Activated CD4-positive, alpha-beta memory T cell treated with anti-CD3 and anti-CD28 coated beads, Interleukin-2, amount 10 ng/mL, durations not matched to agents 7 days and 5 days (primary cell): Measurements from ENCODE around the gene USP3. TPM values are rescaled to one million over a fixed set of nuclear protein-coding genes. Genes with fewer than 3 reads are reported as not detected.

Experiments used
- CTCF ChIA-PET: fragments of 350-600 bp; sonication (Branson Sonifier 250); formaldehyde crosslinking; loops from one replicate; lab custom pipeline; 2021; ENCODE audit warnings: antibody characterized with exemption, inconsistent platforms; lab: Charles Lee
- POLR2A ChIA-PET: fragments of 350-600 bp; sonication (Branson Sonifier 250); formaldehyde crosslinking; loops from one replicate; lab custom pipeline; 2021; ENCODE audit warnings: antibody characterized with exemption; lab: Charles Lee
- DNase-seq: peaks from one replicate; pipeline ENCODE4 v3.0.0-alpha.2; 2020
- H3K27ac Mint-ChIP-seq: one replicate; pipeline ENCODE4 v1.8.0; 2021; ENCODE audit warnings: mild to moderate bottlenecking, mixed read lengths
- H3K27me3 Mint-ChIP-seq: one replicate; pipeline ENCODE4 v1.8.0; 2021; ENCODE audit warnings: mixed read lengths
- H3K36me3 Mint-ChIP-seq: one replicate; pipeline ENCODE4 v1.8.0; 2021; ENCODE audit warnings: low read depth, mixed read lengths
- H3K4me1 Mint-ChIP-seq: one replicate; pipeline ENCODE4 v1.8.0; 2021; ENCODE audit warnings: mixed read lengths
- H3K4me3 Mint-ChIP-seq: one replicate; pipeline ENCODE4 v1.8.0; 2021; ENCODE audit warnings: mild to moderate bottlenecking, mixed read lengths
- H3K9me3 Mint-ChIP-seq: one replicate; pipeline ENCODE4 v1.8.0; 2021; ENCODE audit warnings: mixed read lengths
- total RNA-seq, 2 experiments: library from RNA; stranded (reverse); gene quantifications; one replicate each; pipeline ENCODE4 v1.2.3, GENCODE V29; 2021

USP3 gene
- total RNA-seq, 2 experiments from 2014 or later = 67.9 to 68.7 TPM

- ChIA-PET CTCF (interaction anchor here (1.3 to 2.6 kb wide), 3 partner anchors 17 to 33 kb away, joined by 3 to 8 read pairs (median 4); no protein-coding TSS in a partner anchor), POLR2A (interaction anchor here (0.7 to 8.4 kb wide), 5 partner anchors 10 to 268 kb away, joined by 3 to 175 read pairs (median 4); no protein-coding TSS in a partner anchor)
- no peak for DNase-seq
- Mint-ChIP-seq H3K9me3 (no peaks in the 10 kb centered on the region), H3K27me3 (no peaks in the 10 kb centered on the region), H3K4me3 (peak overlapping the region; percentile 76), H3K36me3 (peaks cover 2% of the 10 kb centered on the region), H3K4me1 (peaks cover 58% of the 10 kb centered on the region), H3K27ac (peak overlapping the region; percentile 62)
These were observed 3.8 kb upstream of the USP3 start for GRCh38 chr15:63500265-63501250.

- Mint-ChIP-seq H3K4me1 (peaks cover 60% of the 10 kb centered on the region), H3K9me3 (no peaks in the 10 kb centered on the region), H3K36me3 (peaks cover 6% of the 10 kb centered on the region), H3K27me3 (no peaks in the 10 kb centered on the region), H3K4me3 (peak overlapping the region; percentile 76), H3K27ac (peak overlapping the region; percentile 95)
- peak; percentile 48 for DNase-seq
- ChIA-PET CTCF (interaction anchor here (1.3 to 2.6 kb wide), 5 partner anchors 14 to 35 kb away, joined by 3 to 11 read pairs (median 4); no protein-coding TSS in a partner anchor), POLR2A (interaction anchor here (0.7 to 8.4 kb wide), 5 partner anchors 9 to 269 kb away, joined by 3 to 175 read pairs (median 4); no protein-coding TSS in a partner anchor)
These were observed 2.9 kb upstream of the USP3 start for GRCh38 chr15:63501256-63502089.

DNA sequence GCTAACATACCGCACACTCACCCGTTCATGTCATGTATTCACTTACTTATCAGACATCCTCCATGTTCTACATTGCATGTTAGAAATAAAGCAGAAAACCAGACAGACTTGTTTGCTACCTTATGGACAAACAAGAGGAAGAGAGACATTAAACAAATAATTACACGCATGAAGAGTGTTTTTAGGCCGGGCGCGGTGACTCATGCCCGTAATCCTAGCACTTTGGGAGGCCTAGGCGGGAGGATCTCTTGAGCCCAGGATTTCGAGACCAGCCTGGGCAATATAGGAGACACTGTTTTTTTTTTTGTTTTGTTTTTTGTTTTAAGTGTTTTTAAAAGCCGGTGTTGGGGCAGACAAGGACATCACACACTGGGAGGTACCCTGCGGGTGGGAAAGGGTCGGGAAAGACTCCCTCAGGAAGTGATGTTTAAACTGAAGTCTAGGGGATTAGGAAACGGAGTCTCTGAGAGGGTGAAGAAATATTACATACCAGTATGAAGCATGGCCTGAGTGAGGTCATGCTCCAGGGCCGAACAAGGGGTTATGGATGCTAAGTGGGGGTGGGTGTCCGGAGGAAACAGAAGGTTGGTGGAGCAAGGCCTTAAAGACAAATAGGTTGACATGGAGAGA, 2.1 kb upstream of the USP3 start:
- no peak for DNase-seq
- H3K4me1 Mint-ChIP-seq = peaks cover 68% of the 10 kb centered on the region
- H3K4me3 Mint-ChIP-seq = peak overlapping the region; percentile 76
- POLR2A ChIA-PET = interaction anchor here (1.3 to 8.4 kb wide), 8 partner anchors 7 to 508 kb away, joined by 4 to 175 read pairs (median 30); no protein-coding TSS in a partner anchor
- H3K36me3 Mint-ChIP-seq = peaks cover 6% of the 10 kb centered on the region
- CTCF ChIA-PET = interaction anchor here (1.3 to 2.6 kb wide), 5 partner anchors 15 to 36 kb away, joined by 3 to 11 read pairs (median 4); no protein-coding TSS in a partner anchor
- H3K9me3 Mint-ChIP-seq = no peaks in the 10 kb centered on the region
- H3K27ac Mint-ChIP-seq = peak overlapping the region; percentile 95
- no peaks in the 10 kb centered on the region for H3K27me3 Mint-ChIP-seq

DNA sequence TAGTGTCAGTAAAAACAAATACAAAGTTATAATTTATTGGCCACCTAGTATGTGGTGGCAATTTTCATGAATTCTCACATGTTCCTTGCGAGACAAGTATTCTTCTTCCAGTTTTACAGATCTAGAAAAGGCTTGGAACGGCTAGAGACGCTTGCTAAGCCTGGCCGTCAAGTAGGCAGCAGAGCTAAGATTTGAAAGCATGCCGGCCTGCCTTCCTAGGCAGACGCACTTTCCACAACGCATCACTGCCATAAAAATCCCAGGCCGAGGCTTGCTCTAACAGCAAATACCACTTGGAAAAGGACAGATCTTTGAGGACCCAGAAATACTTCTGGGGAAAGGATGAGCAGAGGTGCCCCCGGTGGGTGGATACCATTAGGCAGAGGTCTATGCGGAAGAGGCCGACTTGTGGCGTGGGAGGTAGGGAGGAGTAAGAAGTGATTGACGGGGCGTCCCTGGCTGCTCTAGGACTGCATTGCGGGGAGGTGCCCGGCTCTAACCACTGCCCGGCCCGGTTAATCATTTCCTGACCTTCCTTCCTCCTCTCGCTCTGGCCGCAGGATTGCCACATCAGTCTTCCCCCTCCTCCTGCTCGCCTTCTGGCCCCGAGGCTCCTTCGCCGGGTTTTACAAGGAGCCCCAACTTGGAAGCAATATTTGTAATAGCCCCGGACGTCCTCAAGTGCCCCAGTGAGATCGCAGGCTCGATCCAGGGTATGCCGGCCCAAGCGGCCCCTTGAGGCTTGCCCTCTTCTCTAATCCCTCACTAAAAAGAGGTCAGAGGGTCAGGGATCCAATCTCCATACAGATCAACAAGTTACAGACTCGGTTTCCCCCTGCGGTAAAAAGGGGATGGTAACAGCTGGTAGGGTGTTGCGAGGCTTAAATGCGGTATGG, 1.3 kb upstream of the USP3 start:
- DNase-seq = peak; percentile 86
- H3K4me3 Mint-ChIP-seq = peak overlapping the region; percentile 76
- no peaks in the 10 kb centered on the region for H3K9me3 Mint-ChIP-seq
- peaks cover 76% of the 10 kb centered on the region for H3K4me1 Mint-ChIP-seq
- POLR2A ChIA-PET = interaction anchor here (0.7 to 8.4 kb wide), 16 partner anchors 8 to 1802 kb away, joined by 3 to 175 read pairs (median 7); partner anchors contain the start of gene RNU5B-1
- CTCF ChIA-PET = interaction anchor here (0.9 to 5.6 kb wide), 7 partner anchors 7 to 37 kb away, joined by 3 to 56 read pairs (median 11); no protein-coding TSS in a partner anchor
- peaks cover 6% of the 10 kb centered on the region for H3K36me3 Mint-ChIP-seq
- H3K27me3 Mint-ChIP-seq = no peaks in the 10 kb centered on the region
- peak overlapping the region; percentile 95 for H3K27ac Mint-ChIP-seq

DNA sequence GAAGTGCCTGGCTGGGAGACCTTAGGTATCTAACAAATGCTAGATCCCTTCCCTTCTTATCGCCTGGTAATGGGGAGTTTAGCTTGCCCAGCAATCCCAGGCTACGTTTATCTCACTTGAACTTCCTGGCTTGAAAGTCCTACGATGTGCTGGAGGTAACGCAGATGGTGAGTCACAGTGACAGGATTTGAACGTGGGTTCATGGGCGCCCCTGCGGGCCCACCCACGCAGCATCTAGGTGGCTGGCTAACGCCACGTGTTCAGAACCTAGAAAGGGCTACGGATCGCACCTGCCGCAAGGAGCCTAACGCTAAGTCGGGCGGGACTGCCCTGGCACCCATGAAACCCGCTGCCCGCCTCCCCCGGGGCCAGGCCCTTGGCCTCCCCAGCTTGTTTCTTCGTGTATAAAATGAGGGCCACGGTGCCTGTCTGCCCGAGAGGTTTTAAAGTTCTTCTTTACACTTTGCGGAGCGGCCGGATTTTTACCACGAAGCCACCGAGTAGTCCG, 600 bp upstream of the USP3 start:
- Mint-ChIP-seq H3K4me1 (peaks cover 81% of the 10 kb centered on the region), H3K4me3 (peak overlapping the region; percentile 76), H3K27ac (peak overlapping the region; percentile 95), H3K36me3 (peaks cover 6% of the 10 kb centered on the region), H3K27me3 (no peaks in the 10 kb centered on the region), H3K9me3 (no peaks in the 10 kb centered on the region)
- peak; percentile 83 for DNase-seq
- POLR2A ChIA-PET = interaction anchor here (0.7 to 8.4 kb wide), 18 partner anchors 8 to 1801 kb away, joined by 3 to 175 read pairs (median 6); partner anchors contain the start of gene RNU5B-1
- CTCF ChIA-PET = interaction anchor here (0.9 to 5.6 kb wide), 7 partner anchors 8 to 98 kb away, joined by 4 to 56 read pairs (median 19); no protein-coding TSS in a partner anchor

GRCh38 chr15:63504979-63505841, 817 bp downstream of the USP3 start:
- POLR2A ChIA-PET = interaction anchor here (0.8 to 8.4 kb wide), 29 partner anchors 8 to 1800 kb away, joined by 3 to 175 read pairs (median 5); partner anchors contain the start of genes CIAO2A, FBXL22 and RNU5B-1
- no peaks in the 10 kb centered on the region for H3K27me3 Mint-ChIP-seq
- DNase-seq = peak; percentile 53
- peak overlapping the region; percentile 90 for H3K27ac Mint-ChIP-seq
- peak overlapping the region; percentile 94 for H3K4me3 Mint-ChIP-seq
- CTCF ChIA-PET = interaction anchor here (0.6 to 5.6 kb wide), 20 partner anchors 9 to 581 kb away, joined by 3 to 56 read pairs (median 6); no protein-coding TSS in a partner anchor
- peaks cover 82% of the 10 kb centered on the region for H3K4me1 Mint-ChIP-seq
- peaks cover 6% of the 10 kb centered on the region for H3K36me3 Mint-ChIP-seq
- H3K9me3 Mint-ChIP-seq = no peaks in the 10 kb centered on the region

DNA sequence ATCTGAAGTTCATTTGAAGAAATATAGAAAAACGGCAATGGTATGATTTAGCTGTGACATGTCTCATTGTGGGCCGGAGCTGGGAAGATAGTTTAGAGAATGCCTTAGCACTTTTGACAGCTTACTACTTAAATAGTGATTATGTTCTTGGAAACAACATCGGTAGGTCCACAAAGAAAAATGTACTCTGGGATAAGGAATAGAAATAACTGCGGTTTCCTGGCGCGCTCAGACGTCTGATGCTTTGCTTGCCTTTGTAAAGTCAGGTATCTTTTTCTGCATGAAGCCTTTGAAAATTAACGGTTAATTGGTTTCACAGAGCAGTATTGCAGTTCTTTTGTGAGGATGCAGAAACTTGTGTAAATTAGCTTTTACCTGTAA, 1.4 kb downstream of the USP3 start:
- Mint-ChIP-seq H3K27me3 (no peaks in the 10 kb centered on the region), H3K9me3 (no peaks in the 10 kb centered on the region), H3K36me3 (peaks cover 6% of the 10 kb centered on the region), H3K27ac (peak overlapping the region; percentile 90), H3K4me3 (peak overlapping the region; percentile 94), H3K4me1 (peaks cover 82% of the 10 kb centered on the region)
- ChIA-PET POLR2A (interaction anchor here (0.9 to 8.4 kb wide), 23 partner anchors 9 to 1799 kb away, joined by 3 to 175 read pairs (median 7); partner anchors contain the start of genes CIAO2A and RNU5B-1), CTCF (interaction anchor here (0.6 to 5.6 kb wide), 21 partner anchors 10 to 581 kb away, joined by 3 to 56 read pairs (median 5); no protein-coding TSS in a partner anchor)
- DNase-seq = no peak

GRCh38 chr15:63506537-63507035, 2.2 kb downstream of the USP3 start:
- no peak for DNase-seq
- no peaks in the 10 kb centered on the region for H3K27me3 Mint-ChIP-seq
- H3K4me3 Mint-ChIP-seq = peak overlapping the region; percentile 94
- ChIA-PET POLR2A (interaction anchor here (0.9 to 8.4 kb wide), 12 partner anchors 11 to 587 kb away, joined by 3 to 175 read pairs (median 8); partner anchors contain the start of genes CIAO2A and FBXL22), CTCF (interaction anchor here (1.3 to 5.6 kb wide), 11 partner anchors 12 to 315 kb away, joined by 3 to 56 read pairs (median 6); no protein-coding TSS in a partner anchor)
- no peaks in the 10 kb centered on the region for H3K9me3 Mint-ChIP-seq
- H3K27ac Mint-ChIP-seq = peak overlapping the region; percentile 90
- peaks cover 6% of the 10 kb centered on the region for H3K36me3 Mint-ChIP-seq
- peaks cover 78% of the 10 kb centered on the region for H3K4me1 Mint-ChIP-seq

DNA sequence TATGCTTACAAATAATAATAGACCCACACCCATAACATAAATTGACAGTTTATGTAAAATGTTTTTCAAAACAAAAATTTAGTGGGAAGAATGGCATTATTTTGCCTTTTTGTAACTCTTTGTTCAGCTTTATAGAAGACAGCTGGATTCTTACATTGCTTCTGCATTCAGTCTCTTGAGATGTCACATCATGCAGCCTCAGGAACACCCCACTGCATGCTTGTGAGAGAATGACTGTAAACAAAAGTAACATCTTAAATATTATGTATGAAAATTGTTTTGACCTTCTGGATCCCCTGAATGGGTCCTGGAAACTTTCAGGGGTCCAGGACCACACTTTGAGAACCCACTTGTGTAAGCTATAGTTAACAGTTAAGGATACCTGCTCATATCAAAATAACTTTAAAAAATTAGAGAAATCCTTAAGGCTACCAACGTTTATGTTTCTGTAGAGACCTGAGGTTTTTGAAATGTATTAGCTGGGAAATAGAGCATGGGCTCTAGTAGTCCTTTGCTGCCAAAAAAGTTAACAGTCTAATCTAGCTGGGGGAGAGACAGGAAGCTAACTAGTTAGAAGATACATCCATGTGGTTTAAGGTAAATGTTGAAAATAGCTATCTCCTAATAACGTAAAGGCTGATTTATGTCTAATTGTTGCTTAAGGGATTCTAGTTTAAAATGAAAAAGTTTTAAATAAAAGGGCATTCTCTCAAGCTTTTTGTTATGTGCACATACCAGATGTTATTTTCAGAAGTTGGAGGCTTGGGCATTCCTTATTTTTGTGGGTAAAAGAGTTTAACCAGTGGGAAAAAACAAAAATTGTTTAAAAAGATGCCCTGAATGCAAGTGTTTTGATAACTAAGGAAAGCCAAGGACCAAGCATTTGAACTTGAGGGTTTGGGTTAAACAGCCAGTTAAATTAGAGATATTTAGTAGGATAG, 3.8 kb downstream of the USP3 start:
- no peak for DNase-seq
- ChIA-PET POLR2A (interaction anchor here (0.6 to 8.4 kb wide), 11 partner anchors 10 to 815 kb away, joined by 3 to 175 read pairs (median 5); partner anchors contain the start of genes CIAO2A and FBXL22), CTCF (interaction anchor here (0.7 to 5.6 kb wide), 14 partner anchors 11 to 219 kb away, joined by 3 to 56 read pairs (median 3); no protein-coding TSS in a partner anchor)
- H3K4me3 Mint-ChIP-seq = no peak overlapping the region
- H3K27ac Mint-ChIP-seq = peak overlapping the region; percentile 14
- no peaks in the 10 kb centered on the region for H3K9me3 Mint-ChIP-seq
- H3K27me3 Mint-ChIP-seq = no peaks in the 10 kb centered on the region
- peaks cover 76% of the 10 kb centered on the region for H3K4me1 Mint-ChIP-seq
- H3K36me3 Mint-ChIP-seq = peaks cover 6% of the 10 kb centered on the region
